HL-60 (cell line): ENCODE results near the gene WDFY2.

Experiments
- CTCF ChIP-seq: IDR thresholded peaks from one replicate; pipeline ENCODE4 v1.5.1; 2011; ENCODE audit warnings: low read length, control low read depth, inconsistent platforms; ENCODE audit not compliant: insufficient read depth
- REST ChIP-seq: IDR thresholded peaks from 2 replicates; pipeline ENCODE4 v1.6.1; 2012; ENCODE audit warnings: low read depth; ENCODE audit not compliant: insufficient replicate concordance

- TF ChIP-seq REST (no peak), CTCF (no peak)
Measured at GRCh38 chr13:51697855-51698254, 113.6 kb downstream of the WDFY2 start.
